Thyroid gland (tissue), 4 donors: ENCODE measurements around the gene DCUN1D2. TPM values are rescaled to one million over a fixed set of nuclear protein-coding genes. Genes with fewer than 3 reads are reported as not detected.

Source experiments
- DNase-seq, 2 donors: peaks; one replicate each; pipeline ENCODE4 v3.0.0-alpha.2; 2019
- H3K27ac ChIP-seq, 3 donors: fragments of 200-600 bp; sonication (generic); 1 replicate in 2 of 3; 2 replicates in 1 of 3; pipeline ENCODE4 v1.5.1; 2016 to 2019; ENCODE audit warnings: mild to moderate bottlenecking in 1 of 3, moderate library complexity in 1 of 3
- H3K27me3 ChIP-seq: fragments of 200-600 bp; sonication (generic); one replicate; pipeline ENCODE4 v1.5.1; 2019
- H3K36me3 ChIP-seq, 2 donors: fragments of 200-600 bp; sonication (generic); one replicate each; pipeline ENCODE4 v1.5.1; 2016 to 2019
- H3K4me1 ChIP-seq, 2 donors: fragments of 200-600 bp; sonication (generic); one replicate each; pipeline ENCODE4 v1.5.1; 2017 to 2019
- H3K4me3 ChIP-seq, 3 donors: fragments of 200-600 bp; sonication (generic); replicated peaks in 1 of 3; 1 replicate in 2 of 3; 2 replicates in 1 of 3; pipeline ENCODE4 v1.5.1; 2016; ENCODE audit warnings: mild to moderate bottlenecking in 1 of 3
- H3K9me3 ChIP-seq: fragments of 200-600 bp; sonication (generic); one replicate; pipeline ENCODE4 v1.5.1; 2017
- CTCF ChIP-seq, 6 experiments: fragments of 200-600 bp in 3 of 6; fragments of 450-650 bp in 3 of 6; sonication (generic) in 3 of 6; IDR thresholded peaks; one replicate each; pipeline ENCODE4 v1.5.1; 2016 to 2019; ENCODE audit warnings: antibody characterized with exemption in 6 of 6, mild to moderate bottlenecking in 2 of 6, inconsistent platforms in 1 of 6, moderate library complexity in 1 of 6
- POLR2A ChIP-seq, 2 donors: fragments of 450-650 bp; IDR thresholded peaks; one replicate each; pipeline ENCODE4 v1.6.1; 2017; ENCODE audit warnings: antibody characterized with exemption in 2 of 2, mild to moderate bottlenecking in 2 of 2, moderate library complexity in 1 of 2
- WGBS, 2 donors: methylation state at CpG; one replicate each; pipeline ENCODE4 v1.1.5; 2017; 5-methylcytosine and 5-hydroxymethylcytosine counted together
- intact Hi-C: fragments of 100-400 bp; cut with DNase I; formaldehyde crosslinking; loops from one replicate; pipeline ENCODE4 v1.15.1; 2023
- total RNA-seq, 4 donors: library from RNA; depleted of rRNA; stranded (reverse); fragments of >200 nt; gene quantifications; one replicate each; pipeline ENCODE4 v1.2.3, GENCODE V29; 2016

Gene DCUN1D2
- total RNA-seq, 4 donors from 2014 or later: 8.8 to 15.3 (median 10.4) TPM

- Histone ChIP-seq H3K36me3 (peaks cover 8 to 12% of the 10 kb centered on the region in 2 donors), H3K4me3 (no peak overlapping the region), H3K4me1 (no peaks in the 10 kb centered on the region), H3K27ac (no peak overlapping the region), H3K9me3 (no peaks in the 10 kb centered on the region), H3K27me3 (no peaks in the 10 kb centered on the region)
- no peak for DNase-seq
- TF ChIP-seq POLR2A (IDR thresholded peaks at IDR 0.05): no peak
- 81 to 82% methylated on average over 21 of the region's 21 CpGs for WGBS, 2 donors
- intact Hi-C loops: no loop called here
These were observed 16.4 kb upstream of the DCUN1D2 start for GRCh38 chr13:113506871-113507388.

DNA sequence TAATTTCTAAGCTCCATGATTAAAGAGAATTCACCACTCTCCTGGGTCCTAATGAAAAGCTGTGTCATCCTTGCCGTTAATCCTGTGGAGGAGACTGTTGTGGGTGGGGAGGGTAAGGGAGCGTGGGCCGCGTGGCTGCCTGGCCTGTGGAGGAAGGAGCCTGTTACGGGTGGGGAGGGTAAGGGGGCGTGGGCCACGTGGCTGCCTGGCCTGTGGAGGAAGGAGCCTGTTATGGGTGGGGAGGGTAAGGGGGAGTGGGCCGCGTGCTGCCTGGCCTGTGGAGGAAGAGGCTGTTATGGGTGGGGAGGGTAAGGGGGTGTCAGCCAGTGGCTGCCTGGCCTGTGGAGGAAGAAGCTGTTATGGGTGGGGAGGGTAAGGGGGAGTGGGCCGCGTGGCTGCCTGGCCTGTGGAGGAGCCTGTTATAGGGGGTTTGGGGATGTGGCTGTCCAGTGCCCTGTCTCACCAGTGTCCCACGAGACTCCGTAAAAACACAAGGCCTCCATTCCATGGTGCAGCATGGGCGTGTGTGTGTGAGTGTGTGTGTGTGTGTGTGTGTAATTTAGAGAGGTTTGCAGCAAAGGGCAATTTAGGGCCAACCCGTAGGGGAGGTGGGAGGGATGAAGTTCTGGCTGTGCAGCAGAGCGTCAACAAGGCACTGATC is 15.6 kb upstream of the DCUN1D2 start:
- TF ChIP-seq CTCF (IDR thresholded peaks at IDR 0.05): no peak
- TF ChIP-seq POLR2A (IDR thresholded peaks at IDR 0.05): no peak
- peaks cover 8 to 14% of the 10 kb centered on the region in 2 donors for H3K36me3 ChIP-seq

DNA sequence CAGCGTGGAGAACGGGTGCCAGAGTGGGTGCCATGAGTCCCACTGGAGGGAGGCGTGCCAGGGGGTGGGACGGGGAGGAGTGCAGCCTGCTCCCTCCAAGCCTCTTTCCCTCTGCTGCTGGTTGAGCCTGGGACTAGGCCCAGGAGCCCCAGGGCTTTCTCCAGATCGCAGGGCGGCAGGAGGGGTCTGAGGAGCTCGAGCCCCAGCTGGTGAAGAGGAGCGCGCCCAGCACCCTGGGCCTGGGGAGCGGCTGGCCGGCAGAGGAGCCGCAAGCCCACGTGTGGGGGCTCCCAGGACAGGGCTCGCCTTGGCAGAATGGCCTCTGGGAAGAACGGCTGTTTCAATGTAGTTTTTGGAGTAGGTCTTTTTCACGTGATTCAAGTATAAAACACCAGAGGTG is 12.2 kb upstream of the DCUN1D2 start:
- Histone ChIP-seq H3K9me3 (no peaks in the 10 kb centered on the region), H3K27ac (no peak overlapping the region), H3K4me1 (no peaks in the 10 kb centered on the region), H3K4me3 (no peak overlapping the region), H3K27me3 (no peaks in the 10 kb centered on the region), H3K36me3 (peaks cover 22 to 24% of the 10 kb centered on the region in 2 donors)
- no peak for DNase-seq
- 93 to 95% methylated on average over 11 to 16 of the region's 16 CpGs for WGBS, 2 donors
- TF ChIP-seq POLR2A (IDR thresholded peaks at IDR 0.05) (no peak), CTCF (IDR thresholded peaks at IDR 0.05) (no peak)
- intact Hi-C loops: no loop called here

More for the DNA sequence above, 15.6 kb upstream of the DCUN1D2 start:
- WGBS, 2 donors: 67 to 69% methylated on average over 16 of the region's 16 CpGs
- Histone ChIP-seq H3K27me3 (no peaks in the 10 kb centered on the region), H3K4me1 (no peaks in the 10 kb centered on the region), H3K9me3 (no peaks in the 10 kb centered on the region), H3K27ac (no peak overlapping the region), H3K4me3 (no peak overlapping the region)
- no peak for DNase-seq
- intact Hi-C loops: no loop called here

- TF ChIP-seq CTCF (IDR thresholded peaks at IDR 0.05): no peak
- TF ChIP-seq POLR2A (IDR thresholded peaks at IDR 0.05): no peak
- no peak overlapping the region for H3K4me3 ChIP-seq
- no peaks in the 10 kb centered on the region for H3K27me3 ChIP-seq
- 82 to 94% methylated on average over 11 of the region's 11 CpGs for WGBS, 2 donors
- H3K9me3 ChIP-seq: no peaks in the 10 kb centered on the region
- no peaks in the 10 kb centered on the region for H3K4me1 ChIP-seq
- intact Hi-C loops: no loop called here
- peaks cover 22 to 24% of the 10 kb centered on the region in 2 donors for H3K36me3 ChIP-seq
- DNase-seq: no peak
- H3K27ac ChIP-seq: no peak overlapping the region
These were observed 10.2 kb upstream of the DCUN1D2 start for GRCh38 chr13:113500530-113501265.

GRCh38 chr13:113499936-113500335 is 9.4 kb upstream of the DCUN1D2 start:
- intact Hi-C loops: loop anchor here (10.0 kb wide), 1 partner anchor 65 kb away; no protein-coding TSS in a partner anchor
- no peaks in the 10 kb centered on the region for H3K4me1 ChIP-seq
- no peak for DNase-seq
- WGBS, 2 donors: 90 to 94% methylated on average over 4 of the region's 4 CpGs
- no peak overlapping the region for H3K4me3 ChIP-seq
- H3K36me3 ChIP-seq: peaks cover 22 to 24% of the 10 kb centered on the region in 2 donors
- H3K27me3 ChIP-seq: no peaks in the 10 kb centered on the region
- H3K27ac ChIP-seq: no peak overlapping the region
- TF ChIP-seq CTCF (IDR thresholded peaks at IDR 0.05) (no peak), POLR2A (IDR thresholded peaks at IDR 0.05) (no peak)
- H3K9me3 ChIP-seq: no peaks in the 10 kb centered on the region
